ENCODE results near the gene KIF21B.
"Not testable (repeated sequence)": the region's sequence is repeated elsewhere in the genome, so short reads cannot be mapped to it uniquely, and the experiment has no call there.

The KIF21B gene

DNA sequence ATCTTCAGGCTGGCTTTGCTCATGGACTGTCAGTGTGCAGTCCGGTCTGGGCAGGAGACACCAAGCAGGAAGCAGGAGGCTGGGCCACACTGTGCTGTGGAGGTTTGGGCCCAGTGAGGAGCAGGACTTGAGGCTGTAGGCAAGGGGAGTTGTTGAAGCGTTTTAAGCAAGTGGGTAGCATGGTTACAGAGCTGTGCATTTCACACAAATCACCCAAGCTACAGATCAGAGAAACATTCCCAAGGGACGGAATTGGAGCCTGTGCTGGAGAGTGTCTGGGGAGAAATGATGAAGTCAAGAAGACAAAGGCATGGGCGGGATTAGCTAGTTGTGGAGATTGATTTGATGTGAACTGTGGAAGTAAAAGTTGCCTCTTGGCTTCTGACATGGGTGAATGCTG lies 60.9 kb downstream of the KIF21B start:
- in situ Hi-C loops (cut with HindIII; ENCODE audit: low pct_ligation_motif_present, low sequenced_read_pairs), result no loop called here
- Histone ChIP-seq H3K27ac (no peak overlapping the region), H3K27me3 (replicated peaks) (no peaks in the 10 kb centered on the region), H3K36me3 (replicated peaks) (no peaks in the 10 kb centered on the region), H3K4me3 (ENCODE audit: low read depth, low read length) (no peak overlapping the region)
- DNase-seq, result no peak
- TF ChIP-seq, protein P1, sequence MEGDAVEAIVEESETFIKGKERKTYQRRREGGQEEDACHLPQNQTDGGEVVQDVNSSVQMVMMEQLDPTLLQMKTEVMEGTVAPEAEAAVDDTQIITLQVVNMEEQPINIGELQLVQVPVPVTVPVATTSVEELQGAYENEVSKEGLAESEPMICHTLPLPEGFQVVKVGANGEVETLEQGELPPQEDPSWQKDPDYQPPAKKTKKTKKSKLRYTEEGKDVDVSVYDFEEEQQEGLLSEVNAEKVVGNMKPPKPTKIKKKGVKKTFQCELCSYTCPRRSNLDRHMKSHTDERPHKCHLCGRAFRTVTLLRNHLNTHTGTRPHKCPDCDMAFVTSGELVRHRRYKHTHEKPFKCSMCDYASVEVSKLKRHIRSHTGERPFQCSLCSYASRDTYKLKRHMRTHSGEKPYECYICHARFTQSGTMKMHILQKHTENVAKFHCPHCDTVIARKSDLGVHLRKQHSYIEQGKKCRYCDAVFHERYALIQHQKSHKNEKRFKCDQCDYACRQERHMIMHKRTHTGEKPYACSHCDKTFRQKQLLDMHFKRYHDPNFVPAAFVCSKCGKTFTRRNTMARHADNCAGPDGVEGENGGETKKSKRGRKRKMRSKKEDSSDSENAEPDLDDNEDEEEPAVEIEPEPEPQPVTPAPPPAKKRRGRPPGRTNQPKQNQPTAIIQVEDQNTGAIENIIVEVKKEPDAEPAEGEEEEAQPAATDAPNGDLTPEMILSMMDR (IDR thresholded peaks at IDR 0.05; ENCODE audit: low read depth, low read length, missing control alignments), result no peak

DNA sequence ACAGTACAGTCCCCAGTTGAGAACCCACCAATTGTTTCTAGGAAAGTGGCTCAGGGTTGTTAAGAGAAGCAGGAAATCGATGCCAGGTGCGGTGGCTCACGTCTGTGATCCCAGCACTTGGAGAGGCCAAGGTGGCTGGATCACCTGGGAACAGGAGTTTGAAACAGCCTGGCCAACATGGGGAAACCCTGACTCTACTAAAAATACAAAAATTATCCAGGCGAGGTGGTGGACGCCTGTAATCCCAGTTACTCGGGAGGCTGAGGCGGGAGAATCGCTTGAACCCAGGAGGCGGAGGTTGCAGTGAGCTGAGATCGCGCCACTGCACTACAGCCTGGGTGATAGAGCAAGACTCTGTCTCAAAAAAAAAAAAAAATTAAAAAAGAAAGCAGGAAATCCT lies 61.4 kb downstream of the KIF21B start:
- in situ Hi-C loops (cut with HindIII; ENCODE audit: low pct_ligation_motif_present, low sequenced_read_pairs); H3K27me3 ChIP-seq (replicated peaks); H3K4me3 ChIP-seq (ENCODE audit: low read depth, low read length); H3K27ac ChIP-seq; DNase-seq; H3K36me3 ChIP-seq (replicated peaks): not testable (repeated sequence)

DNA sequence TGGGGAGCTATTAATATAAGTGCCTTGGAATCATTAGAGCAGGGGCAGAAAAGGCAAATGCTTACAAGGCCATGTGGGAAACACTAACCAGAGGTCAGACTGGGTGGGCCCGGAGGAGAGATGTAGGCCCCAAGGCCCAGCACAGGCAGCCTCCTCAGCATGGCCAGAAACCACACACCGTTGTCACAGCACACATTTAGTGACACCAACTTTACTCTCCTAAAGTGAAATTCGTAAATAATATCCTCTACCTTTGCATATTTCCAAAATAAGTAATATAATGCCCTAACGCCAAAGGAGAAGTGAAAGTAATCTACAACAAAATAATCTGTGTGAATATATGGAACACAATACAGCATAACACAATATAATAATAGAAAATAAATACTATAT lies 62.6 kb downstream of the KIF21B start:
- no peak overlapping the region for H3K27ac ChIP-seq
- no peak overlapping the region for H3K4me3 ChIP-seq (ENCODE audit: low read depth, low read length)
- no peaks in the 10 kb centered on the region for H3K36me3 ChIP-seq (replicated peaks)
- in situ Hi-C loops (cut with HindIII; ENCODE audit: low pct_ligation_motif_present, low sequenced_read_pairs), result no loop called here
- TF ChIP-seq, protein P1 (IDR thresholded peaks at IDR 0.05; ENCODE audit: low read depth, low read length, missing control alignments), result no peak
- H3K27me3 ChIP-seq (replicated peaks), result no peaks in the 10 kb centered on the region
- no peak for DNase-seq

DNA sequence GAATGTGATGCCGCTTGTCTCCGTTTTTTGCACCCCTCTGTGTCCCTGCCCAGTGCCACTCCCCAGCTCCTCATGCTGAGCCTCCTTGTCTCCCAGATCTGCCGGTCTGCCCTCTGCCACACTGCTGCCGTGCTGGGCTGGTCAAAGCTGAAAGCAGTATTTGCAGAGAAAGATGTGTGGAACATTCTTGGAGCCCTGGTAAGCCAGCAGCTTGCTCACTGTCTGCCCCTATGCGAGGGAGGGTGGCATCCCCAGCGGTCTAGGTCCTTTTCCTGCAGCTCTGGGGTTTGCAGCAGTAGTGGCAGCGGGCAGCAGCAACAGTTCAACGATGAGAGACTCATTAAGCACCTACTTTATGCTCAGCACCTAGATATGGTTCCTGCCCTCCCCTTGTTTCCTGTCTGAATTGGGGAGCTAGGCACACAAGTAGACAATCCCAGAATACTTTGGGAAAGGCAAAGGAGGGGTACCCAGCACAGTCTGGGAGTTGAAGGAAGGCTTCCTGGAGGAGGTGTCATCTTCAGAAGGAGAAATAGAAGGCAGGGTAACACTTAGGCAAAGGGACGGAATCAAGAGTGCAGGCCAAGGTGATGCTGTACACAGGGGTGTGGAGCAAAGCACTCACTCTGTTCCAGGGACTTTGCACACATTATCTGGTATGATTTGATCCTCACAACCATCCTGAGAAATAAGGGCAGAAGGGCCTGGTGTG lies 63.1 kb downstream of the KIF21B start:
- Histone ChIP-seq H3K4me3 (ENCODE audit: low read depth, low read length) (no peak overlapping the region), H3K27me3 (replicated peaks) (no peaks in the 10 kb centered on the region), H3K27ac (no peak overlapping the region), H3K36me3 (replicated peaks) (no peaks in the 10 kb centered on the region)
- in situ Hi-C loops (cut with HindIII; ENCODE audit: low pct_ligation_motif_present, low sequenced_read_pairs), result no loop called here
- TF ChIP-seq, protein P1 (IDR thresholded peaks at IDR 0.05; ENCODE audit: low read depth, low read length, missing control alignments), result no peak
- no peak for DNase-seq

DNA sequence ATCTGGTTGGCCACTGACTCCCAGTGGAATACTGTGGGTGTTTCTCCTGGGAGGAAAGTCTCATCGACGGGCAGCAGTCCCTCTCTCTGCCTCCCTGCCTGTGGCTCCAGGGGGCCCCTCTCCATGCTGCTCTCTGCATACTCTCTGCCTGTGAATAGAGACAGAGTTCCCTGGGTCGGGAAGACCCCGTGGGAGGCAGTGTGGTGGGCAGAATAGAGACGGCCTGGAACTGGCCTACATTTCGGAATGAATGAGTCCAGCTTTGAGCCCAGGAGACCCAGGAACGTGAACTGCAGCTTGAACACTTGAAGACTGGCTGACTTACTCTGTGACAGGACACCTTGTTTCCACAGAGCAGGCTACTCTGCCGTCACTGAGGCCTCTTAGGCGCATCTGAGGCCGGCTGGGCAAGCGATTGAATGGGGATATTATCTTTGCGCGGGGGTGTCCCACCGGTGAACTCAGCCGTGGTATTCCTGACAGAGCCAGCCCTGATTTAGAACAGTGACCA lies 64.0 kb downstream of the KIF21B start:
- in situ Hi-C loops (cut with HindIII; ENCODE audit: low pct_ligation_motif_present, low sequenced_read_pairs), result no loop called here
- H3K27me3 ChIP-seq (replicated peaks), result no peaks in the 10 kb centered on the region

DNA sequence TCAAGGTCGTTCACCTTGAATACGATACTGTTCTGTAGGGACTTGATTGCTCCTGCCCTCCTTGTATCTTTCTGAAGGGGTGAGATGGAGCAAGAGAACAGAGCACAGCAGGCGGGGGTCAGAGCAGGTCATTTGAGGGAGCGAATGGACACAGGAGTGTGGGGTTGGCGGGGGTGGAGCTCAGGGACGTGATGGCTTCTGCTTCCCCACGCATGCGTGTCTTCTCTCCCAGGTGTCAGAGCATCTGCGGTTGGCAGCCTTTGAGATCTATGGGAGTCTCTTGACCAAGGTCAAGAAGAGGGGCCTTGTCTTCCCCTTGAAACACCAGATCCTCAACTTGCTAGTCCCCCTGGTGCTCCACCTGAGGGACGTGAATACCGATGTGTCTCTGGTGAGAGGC lies 64.9 kb downstream of the KIF21B start:
- DNase-seq, result no peak
- Histone ChIP-seq H3K27me3 (replicated peaks) (no peaks in the 10 kb centered on the region), H3K36me3 (replicated peaks) (no peaks in the 10 kb centered on the region), H3K4me3 (ENCODE audit: low read depth, low read length) (no peak overlapping the region), H3K27ac (no peak overlapping the region)
- TF ChIP-seq, protein P1 (IDR thresholded peaks at IDR 0.05; ENCODE audit: low read depth, low read length, missing control alignments), result no peak
- in situ Hi-C loops (cut with HindIII; ENCODE audit: low pct_ligation_motif_present, low sequenced_read_pairs), result no loop called here

More for the DNA sequence above, 64.0 kb downstream of the KIF21B start:
- TF ChIP-seq, protein P1 (IDR thresholded peaks at IDR 0.05; ENCODE audit: low read depth, low read length, missing control alignments), result no peak
- Histone ChIP-seq H3K4me3 (ENCODE audit: low read depth, low read length) (no peak overlapping the region), H3K36me3 (replicated peaks) (no peaks in the 10 kb centered on the region), H3K27ac (no peak overlapping the region)
- no peak for DNase-seq
